ENCODE measurements around the gene PRPF19. TPM values are rescaled to one million over a fixed set of nuclear protein-coding genes. Genes with fewer than 3 reads are reported as not detected.

PRPF19 gene
- total RNA-seq, 1 experiment from 2014 or later = 116 TPM

GRCh38 chr11:60902625-60903024, 3.8 kb downstream of the PRPF19 start:
- TF ChIP-seq, protein P1, sequence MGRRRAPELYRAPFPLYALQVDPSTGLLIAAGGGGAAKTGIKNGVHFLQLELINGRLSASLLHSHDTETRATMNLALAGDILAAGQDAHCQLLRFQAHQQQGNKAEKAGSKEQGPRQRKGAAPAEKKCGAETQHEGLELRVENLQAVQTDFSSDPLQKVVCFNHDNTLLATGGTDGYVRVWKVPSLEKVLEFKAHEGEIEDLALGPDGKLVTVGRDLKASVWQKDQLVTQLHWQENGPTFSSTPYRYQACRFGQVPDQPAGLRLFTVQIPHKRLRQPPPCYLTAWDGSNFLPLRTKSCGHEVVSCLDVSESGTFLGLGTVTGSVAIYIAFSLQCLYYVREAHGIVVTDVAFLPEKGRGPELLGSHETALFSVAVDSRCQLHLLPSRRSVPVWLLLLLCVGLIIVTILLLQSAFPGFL (CRISPR knock-in tag; IDR thresholded peaks at IDR 0.05; ENCODE audit: borderline replicate concordance) = no peak
- TF ChIP-seq ESRRA (CRISPR knock-in tag; IDR thresholded peaks at IDR 0.05; ENCODE audit: borderline replicate concordance) (no peak), ZNF281 (CRISPR knock-in tag; IDR thresholded peaks at IDR 0.05) (no peak), PRRX2 (CRISPR knock-in tag; IDR thresholded peaks at IDR 0.05) (no peak), E2F5 (CRISPR knock-in tag; IDR thresholded peaks at IDR 0.05) (no peak), SOX15 (CRISPR knock-in tag; IDR thresholded peaks at IDR 0.05) (no peak), ETV6 (CRISPR knock-in tag; IDR thresholded peaks at IDR 0.05) (no peak), ZNF232 (CRISPR knock-in tag; IDR thresholded peaks at IDR 0.05) (no peak), HMGXB4 (CRISPR knock-in tag; IDR thresholded peaks at IDR 0.05) (no peak), CDX4 (CRISPR knock-in tag; IDR thresholded peaks at IDR 0.05; ENCODE audit: borderline replicate concordance) (no peak), ZNF138 (CRISPR knock-in tag; conservative IDR thresholded peaks at IDR 0.05) (no peak)
- TF ChIP-seq, protein P2, sequence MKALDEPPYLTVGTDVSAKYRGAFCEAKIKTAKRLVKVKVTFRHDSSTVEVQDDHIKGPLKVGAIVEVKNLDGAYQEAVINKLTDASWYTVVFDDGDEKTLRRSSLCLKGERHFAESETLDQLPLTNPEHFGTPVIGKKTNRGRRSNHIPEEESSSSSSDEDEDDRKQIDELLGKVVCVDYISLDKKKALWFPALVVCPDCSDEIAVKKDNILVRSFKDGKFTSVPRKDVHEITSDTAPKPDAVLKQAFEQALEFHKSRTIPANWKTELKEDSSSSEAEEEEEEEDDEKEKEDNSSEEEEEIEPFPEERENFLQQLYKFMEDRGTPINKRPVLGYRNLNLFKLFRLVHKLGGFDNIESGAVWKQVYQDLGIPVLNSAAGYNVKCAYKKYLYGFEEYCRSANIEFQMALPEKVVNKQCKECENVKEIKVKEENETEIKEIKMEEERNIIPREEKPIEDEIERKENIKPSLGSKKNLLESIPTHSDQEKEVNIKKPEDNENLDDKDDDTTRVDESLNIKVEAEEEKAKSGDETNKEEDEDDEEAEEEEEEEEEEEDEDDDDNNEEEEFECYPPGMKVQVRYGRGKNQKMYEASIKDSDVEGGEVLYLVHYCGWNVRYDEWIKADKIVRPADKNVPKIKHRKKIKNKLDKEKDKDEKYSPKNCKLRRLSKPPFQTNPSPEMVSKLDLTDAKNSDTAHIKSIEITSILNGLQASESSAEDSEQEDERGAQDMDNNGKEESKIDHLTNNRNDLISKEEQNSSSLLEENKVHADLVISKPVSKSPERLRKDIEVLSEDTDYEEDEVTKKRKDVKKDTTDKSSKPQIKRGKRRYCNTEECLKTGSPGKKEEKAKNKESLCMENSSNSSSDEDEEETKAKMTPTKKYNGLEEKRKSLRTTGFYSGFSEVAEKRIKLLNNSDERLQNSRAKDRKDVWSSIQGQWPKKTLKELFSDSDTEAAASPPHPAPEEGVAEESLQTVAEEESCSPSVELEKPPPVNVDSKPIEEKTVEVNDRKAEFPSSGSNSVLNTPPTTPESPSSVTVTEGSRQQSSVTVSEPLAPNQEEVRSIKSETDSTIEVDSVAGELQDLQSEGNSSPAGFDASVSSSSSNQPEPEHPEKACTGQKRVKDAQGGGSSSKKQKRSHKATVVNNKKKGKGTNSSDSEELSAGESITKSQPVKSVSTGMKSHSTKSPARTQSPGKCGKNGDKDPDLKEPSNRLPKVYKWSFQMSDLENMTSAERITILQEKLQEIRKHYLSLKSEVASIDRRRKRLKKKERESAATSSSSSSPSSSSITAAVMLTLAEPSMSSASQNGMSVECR (CRISPR knock-in tag; IDR thresholded peaks at IDR 0.05; ENCODE audit: borderline replicate concordance) = no peak
- TF ChIP-seq, protein P3, sequence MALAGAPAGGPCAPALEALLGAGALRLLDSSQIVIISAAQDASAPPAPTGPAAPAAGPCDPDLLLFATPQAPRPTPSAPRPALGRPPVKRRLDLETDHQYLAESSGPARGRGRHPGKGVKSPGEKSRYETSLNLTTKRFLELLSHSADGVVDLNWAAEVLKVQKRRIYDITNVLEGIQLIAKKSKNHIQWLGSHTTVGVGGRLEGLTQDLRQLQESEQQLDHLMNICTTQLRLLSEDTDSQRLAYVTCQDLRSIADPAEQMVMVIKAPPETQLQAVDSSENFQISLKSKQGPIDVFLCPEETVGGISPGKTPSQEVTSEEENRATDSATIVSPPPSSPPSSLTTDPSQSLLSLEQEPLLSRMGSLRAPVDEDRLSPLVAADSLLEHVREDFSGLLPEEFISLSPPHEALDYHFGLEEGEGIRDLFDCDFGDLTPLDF (CRISPR knock-in tag; IDR thresholded peaks at IDR 0.05) = no peak
- H3K4me3 Mint-ChIP-seq = no peak overlapping the region
- H3K36me3 Mint-ChIP-seq = peaks cover 55% of the 10 kb centered on the region
- no peak for DNase-seq (ENCODE audit: low spot score)
- no peaks in the 10 kb centered on the region for H3K9me3 Mint-ChIP-seq
- no peaks in the 10 kb centered on the region for H3K27me3 Mint-ChIP-seq (ENCODE audit: low read depth)
- ChIA-PET POLR2A (no interaction called here), CTCF (interaction anchor here (1.9 kb wide), 1 partner anchor 15 kb away, joined by 7 read pairs; no protein-coding TSS in a partner anchor)
- no peak overlapping the region for H3K27ac Mint-ChIP-seq
- ATAC-seq = no peak
- peaks cover 18% of the 10 kb centered on the region for H3K4me1 Mint-ChIP-seq
